RCC 7860 (cell line): ENCODE data around the gene FARSB.
"Not testable (repeated sequence)": the region's sequence is repeated elsewhere in the genome, so short reads cannot be mapped to it uniquely, and the experiment has no call there.

Experiments used
- DNase-seq: peaks from one replicate; pipeline ENCODE4 v3.0.0-alpha.2; 2015; ENCODE audit warnings: low spot score
- FAIRE-seq: peaks from 2 replicates; lab custom pipeline; 2012; peaks lifted over from hg19 to GRCh38; lab: Jason Lieb, UNC

The FARSB gene

DNA sequence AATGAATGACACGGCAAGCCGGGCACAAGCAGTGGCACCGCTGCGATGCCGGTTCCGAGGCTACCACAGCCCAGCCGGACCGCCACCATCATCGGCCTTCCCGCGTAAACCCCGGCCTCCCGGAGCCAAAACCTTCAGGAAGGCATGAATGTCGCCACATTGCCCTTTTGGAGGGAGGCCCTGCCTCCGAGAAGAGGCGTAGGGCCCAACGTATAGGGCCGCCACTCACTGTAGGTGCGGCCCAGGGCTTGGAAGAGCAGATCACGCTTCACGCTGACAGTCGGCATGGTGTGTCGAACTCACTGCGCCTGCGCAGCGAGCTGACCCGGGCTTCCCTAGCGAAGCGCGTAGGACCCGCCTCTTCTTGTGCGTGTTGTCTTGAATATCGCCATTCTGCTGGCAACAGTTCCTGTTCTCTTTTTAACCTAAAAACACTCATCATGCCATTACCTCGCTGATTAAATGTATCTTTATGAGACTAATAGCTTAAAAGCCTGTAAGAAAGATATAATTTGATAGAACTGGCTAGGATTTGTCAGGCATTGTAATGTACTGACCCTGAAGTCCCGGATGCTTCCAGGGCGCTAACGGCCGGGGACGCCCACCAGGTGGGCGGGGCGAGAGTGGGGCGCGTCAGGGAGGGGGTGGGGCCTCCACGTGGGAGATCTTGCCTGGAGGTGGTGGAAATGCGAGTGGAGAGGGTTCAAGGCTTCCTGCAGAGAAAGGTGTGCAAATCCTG, at the start of gene FARSB:
TSS of gene FARSB (minus strand) at position 306 of the 739 bp plus-strand sequence. CDS start at position 287, 19 bp downstream.
- FAIRE-seq (peak; percentile 72), DNase-seq (peak; percentile 88)

DNA sequence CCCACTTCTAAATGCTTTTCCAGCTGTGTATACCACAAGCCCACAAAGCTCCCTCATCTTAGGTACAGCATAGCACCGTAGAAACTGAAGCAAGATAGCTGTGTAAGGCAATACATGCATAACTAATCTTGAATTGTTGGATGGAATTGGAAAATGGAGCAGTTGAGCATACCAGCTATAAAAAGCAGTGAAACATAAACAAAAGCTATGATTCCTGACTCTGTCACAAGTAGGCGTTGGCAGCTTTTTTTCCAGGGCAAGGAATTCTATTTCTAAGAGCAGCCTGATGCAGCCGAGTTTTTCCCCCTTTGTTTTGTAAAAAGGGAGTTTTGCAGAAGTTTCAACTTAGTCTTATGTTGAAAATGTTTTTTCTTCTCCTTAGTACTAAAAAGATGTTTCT, 48.0 kb upstream of the FARSB start:
- FAIRE-seq (no peak), DNase-seq (no peak)

DNA sequence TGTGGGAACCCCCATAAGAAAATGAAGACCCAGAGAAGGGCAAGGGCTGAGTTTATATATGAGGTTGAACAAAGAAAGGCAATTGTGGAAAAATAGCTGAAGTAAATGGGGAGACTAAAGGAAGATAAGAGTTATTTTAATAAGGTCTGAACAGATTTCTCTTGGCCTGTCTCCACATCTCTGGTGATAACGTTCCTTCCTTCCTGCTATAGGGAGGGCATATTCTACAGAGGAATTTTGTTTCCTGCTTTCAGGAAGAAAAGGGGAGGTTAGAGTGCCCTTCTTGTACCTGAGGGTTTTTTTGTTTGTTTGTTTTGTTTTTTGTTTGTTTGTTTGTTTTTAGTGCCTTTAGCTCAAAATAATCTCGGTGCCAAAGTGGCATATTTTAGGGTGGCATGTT, 47.2 kb upstream of the FARSB start:
- no peak for FAIRE-seq
- no peak for DNase-seq

DNA sequence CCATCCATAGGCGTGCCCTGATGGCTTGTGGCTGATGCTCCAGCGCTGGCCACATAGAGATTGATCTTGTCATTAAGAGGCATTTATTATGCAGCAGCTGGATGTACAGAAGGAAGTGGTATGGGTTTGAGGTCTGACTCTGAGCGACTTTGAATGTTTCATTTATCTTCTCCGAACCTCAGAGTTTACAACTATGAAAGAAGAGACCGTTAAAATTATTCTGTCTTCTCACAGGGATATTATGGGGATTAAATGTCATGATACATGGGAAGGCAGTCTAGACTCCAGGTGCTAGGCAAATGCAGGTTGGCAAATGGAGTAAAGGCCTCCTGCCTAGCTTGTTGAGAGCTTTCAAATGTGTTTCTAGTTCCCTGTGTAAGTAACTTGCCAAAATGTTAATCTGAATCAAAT, 45.8 kb upstream of the FARSB start:
- DNase-seq (no peak), FAIRE-seq (no peak)

DNA sequence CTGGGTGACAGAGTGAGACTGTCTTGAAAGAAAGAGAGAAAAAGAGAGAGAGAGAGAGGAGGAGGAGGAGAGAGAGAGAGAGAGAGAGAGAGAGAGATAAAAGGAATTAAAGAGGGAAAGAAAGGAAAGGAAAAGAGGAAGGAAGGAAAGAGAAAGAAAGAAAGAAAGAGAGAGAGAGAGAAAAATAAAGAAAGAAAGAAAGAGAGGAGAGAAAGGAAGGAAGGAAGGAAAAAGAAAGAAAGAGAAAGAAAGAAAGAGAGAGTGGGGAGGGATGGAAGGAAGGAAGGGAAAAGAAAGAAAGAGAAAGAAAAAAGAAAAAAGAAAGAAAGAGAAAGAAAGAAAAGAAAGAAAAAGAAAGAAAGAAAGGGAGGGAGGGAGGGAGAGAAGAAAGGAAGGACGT, 45.3 kb upstream of the FARSB start:
- no peak for DNase-seq
- FAIRE-seq, result no peak

DNA sequence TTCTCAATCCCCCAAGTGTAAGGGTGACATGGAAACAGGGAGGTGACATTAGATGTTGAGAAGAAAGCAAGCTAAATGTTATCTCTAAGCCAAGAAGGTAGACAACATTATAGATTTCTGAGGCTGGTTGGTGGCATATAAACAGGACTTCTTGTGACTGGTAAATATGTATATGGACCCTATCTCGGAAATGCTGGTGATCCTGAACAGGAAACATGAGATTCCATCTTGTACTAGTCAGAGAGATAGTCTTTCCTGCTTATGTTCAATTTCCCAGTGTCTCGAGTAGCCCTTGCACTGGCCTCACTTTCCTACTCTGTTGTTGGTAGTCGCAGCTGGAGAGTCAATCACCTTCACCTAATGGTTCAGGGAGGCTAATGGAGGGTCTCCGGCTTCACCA, 42.4 kb upstream of the FARSB start:
- DNase-seq (no peak), FAIRE-seq (no peak)

DNA sequence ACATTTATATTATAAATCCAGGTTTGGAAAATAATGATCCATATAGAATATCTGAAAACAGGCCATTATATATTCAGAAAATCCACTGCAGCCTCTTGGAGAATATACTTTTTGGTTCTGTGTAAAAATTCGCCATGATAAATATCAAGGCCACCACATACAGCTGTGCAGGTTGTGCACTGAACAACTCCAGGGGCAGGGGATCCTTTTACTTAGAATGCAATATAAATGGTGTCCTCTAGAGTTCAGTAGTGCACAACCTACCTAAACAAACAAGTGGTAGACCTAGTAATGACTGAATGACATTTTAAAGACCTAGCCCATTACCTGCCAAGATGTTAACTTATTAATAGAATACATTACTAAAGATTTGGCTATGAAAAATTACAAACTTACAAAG, 37.9 kb upstream of the FARSB start:
- peak; percentile 44 for DNase-seq
- FAIRE-seq, result no peak

DNA sequence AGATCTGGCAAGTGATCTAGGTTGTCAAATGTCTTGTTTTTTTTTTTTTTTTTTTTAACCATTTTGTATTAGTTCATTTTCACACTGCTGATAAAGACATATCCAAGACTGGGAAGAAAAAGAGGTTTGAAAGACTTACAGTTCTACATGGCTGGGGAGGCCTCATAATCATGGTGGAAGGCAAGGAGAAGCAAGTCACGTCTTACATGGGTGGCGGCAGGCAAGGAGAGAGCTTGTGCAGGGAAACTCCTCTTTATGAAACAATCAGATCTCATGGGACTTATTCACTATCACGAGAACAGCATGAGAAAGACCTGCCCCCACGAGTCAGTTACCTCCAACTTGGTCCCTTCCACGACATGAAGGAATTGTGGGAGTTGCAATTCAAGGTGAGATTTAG, 37.5 kb upstream of the FARSB start:
- FAIRE-seq, DNase-seq: not testable (repeated sequence)

DNA sequence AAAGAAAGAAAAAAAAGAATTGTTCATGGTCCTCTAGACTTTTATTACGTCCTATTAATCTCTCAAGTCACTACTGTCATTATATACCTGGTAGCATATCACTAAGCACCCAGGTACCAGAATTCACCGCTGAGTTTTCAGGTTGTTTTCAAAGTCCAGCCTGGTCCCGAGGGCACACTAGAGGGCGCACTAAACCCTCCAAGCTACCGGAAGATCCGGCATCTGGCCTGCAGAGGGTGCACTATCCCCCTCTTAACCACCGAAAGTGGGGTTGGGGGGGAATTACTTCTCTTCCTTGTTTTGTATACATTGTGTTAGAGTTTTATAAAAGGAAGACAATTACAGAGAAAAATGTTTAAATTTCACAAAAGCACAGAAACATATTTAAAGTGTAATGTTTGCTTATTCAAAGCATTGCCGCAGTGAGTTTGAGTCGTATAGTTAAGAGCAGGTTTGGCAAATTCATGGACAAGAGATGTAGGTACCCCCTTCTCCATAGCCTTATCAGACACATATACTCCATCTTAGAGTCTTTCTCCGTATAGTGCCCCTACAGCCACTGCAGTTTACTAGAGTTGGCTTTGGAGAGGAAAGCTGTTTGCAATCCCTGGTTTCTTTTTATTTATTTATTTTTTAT, 34.8 kb upstream of the FARSB start:
- FAIRE-seq, result peak; percentile 47
- peak; percentile 59 for DNase-seq

DNA sequence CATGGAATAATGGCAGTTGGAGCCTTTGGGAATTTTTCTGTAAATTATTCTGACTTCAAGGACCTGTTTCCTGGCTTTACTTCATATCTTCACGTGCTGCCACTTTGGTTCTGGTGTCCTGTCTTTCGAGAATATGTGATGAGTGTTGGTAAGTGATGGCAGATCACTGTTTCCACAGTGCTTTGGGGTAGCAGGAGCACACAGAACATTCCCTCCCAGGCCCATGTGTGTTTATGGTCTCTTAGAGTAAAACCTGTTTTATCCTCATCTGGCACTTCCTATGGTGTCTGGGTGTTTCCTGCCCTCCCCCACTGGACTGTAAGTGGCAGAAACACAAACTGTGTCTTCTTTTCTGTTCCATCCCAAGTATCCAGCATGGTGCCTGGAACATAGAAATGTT, 33.4 kb upstream of the FARSB start:
- FAIRE-seq (no peak), DNase-seq (no peak)

DNA sequence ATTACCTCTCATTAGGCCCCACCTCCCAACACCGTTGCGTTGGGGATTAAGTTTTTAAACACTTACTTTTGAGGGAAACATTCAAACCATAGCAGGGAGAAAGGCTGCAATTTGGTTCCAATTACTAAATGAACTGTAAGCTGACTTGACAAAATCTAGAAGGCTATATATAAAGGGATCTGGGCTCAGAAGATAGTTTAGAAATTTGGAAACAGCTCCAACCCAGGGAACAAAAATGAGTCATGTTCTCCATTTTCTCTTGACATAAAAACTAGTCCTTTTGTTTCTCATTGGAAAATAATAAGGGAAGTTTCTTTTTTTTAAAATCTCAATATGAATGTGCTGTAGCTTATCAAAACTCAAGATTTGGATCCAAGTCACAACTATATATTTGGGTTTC, 33.0 kb upstream of the FARSB start:
- FAIRE-seq, result no peak
- DNase-seq, result no peak

DNA sequence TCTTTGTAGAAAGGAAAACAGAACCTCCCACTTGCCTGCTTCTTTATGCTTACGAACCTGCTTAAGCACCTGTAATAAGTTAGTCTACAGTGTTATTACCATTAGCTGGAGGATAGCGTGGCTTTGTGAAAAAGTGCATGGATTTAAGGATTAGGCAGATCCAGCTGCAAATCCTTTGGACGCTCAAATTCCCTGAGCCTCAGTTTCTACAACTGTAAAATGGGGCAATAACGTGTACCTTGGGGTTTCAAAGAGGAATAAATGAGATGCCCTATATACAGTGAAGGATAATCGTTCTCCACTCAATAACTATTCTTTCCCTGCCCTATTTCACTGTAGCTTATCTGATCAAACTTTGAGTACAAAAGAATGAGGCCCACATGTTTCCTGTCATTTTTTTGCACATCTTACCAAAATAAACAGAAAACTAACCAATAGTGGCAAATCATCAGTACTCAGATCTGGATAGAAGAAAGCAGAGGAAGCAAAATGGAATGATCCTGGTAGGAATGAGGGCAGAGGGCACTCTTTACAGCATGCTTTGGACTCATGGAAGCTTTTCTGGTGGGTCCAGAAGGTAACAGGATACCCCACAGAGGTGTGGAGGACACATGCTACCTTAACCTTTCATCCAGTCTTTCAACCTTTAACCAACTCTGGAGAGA, 30.3 kb upstream of the FARSB start:
- FAIRE-seq (no peak), DNase-seq (no peak)

DNA sequence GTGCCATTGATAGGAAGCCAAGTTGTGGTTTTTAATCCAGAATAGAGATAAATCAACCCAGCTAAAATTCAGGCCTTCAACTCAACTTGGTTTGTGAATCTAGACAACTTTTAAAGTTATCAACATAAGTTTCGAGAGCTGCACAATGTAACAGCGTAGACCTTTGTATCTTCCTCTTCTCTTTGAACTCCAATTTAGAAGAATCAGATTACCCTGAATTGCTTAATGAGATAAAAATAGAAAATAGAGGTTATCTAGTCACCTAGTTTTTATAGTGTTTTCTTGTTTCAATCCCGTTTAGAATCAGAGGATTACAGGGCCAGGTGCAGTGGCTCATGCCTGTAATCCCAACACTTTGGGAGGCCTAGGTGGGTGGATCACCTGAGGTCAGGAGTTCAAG, 27.9 kb upstream of the FARSB start:
- DNase-seq, result no peak
- FAIRE-seq, result no peak

DNA sequence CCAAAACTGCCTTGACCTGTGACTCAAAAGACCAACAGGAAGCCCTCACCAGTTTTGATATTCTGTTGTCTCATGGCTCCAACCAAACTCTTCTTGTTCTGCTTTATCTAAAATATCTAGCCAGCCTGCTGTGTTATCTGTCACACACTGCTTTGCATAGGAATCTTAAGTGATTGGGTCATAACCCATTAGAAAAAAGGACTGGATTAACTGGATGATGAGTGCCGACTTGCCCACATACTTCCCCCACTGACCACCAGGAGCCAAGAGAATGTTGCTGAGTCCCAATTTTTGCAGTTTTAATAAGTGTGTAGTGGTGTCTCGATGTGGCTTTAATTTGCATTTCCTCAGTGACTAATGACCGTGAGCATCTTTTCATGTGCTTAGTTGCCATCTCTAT, 22.1 kb upstream of the FARSB start:
- no peak for DNase-seq

DNA sequence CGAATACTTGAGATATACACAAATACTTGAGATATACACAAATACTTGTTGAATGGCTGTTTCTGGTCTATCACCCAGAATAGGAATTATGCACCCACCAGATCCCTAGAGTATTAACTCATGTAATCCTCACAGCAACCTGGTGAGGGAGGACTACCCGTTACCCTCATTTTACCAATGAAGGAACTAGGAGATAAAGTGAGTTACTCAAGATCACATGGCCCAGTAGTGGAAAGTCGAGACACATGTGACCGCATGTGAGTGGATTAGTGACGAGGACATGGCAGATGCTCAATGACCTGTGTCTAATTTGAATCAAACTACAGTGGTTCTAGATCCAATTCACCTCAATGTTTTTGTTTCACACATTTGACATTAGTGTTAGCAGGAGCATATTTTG, 18.0 kb upstream of the FARSB start:
- DNase-seq, result no peak
- no peak for FAIRE-seq

More for the DNA sequence above, 22.1 kb upstream of the FARSB start:
- no peak for FAIRE-seq

DNA sequence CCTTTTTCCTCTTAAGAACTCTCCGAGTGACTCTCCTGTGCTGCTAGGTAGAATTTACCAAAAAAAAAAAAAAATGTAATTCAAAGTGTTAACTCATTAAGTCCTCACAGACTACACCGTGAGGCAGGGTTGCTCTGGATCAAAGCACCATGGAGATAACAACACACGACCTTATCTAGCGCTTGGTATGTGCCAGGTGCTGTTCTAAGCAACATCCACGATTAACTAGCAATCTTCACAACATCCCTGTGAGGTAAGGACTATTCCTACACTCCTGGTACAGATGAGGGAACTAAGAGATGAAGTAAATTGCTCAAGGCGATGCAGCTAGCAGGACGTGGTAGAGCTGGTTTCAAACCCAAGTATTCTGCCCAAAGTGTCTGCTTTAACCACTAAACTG, 17.4 kb upstream of the FARSB start:
- no peak for FAIRE-seq
- no peak for DNase-seq

DNA sequence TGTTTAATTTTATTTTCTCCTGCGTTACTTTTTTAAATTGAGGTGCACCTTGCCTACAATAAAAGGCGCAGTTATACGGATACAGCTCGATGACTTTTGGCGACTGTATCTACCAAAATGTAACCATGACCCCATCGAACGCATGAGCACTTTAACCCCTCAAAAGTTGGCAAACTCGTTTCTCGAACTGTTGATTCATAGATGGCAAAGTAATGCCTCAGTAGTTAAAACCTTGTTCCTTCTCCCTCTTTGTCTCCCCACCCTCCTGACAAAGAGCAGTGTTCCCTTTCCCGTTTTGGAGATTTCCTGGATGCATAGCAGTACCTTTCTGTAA, 16.1 kb upstream of the FARSB start:
- no peak for DNase-seq
- FAIRE-seq, result no peak

DNA sequence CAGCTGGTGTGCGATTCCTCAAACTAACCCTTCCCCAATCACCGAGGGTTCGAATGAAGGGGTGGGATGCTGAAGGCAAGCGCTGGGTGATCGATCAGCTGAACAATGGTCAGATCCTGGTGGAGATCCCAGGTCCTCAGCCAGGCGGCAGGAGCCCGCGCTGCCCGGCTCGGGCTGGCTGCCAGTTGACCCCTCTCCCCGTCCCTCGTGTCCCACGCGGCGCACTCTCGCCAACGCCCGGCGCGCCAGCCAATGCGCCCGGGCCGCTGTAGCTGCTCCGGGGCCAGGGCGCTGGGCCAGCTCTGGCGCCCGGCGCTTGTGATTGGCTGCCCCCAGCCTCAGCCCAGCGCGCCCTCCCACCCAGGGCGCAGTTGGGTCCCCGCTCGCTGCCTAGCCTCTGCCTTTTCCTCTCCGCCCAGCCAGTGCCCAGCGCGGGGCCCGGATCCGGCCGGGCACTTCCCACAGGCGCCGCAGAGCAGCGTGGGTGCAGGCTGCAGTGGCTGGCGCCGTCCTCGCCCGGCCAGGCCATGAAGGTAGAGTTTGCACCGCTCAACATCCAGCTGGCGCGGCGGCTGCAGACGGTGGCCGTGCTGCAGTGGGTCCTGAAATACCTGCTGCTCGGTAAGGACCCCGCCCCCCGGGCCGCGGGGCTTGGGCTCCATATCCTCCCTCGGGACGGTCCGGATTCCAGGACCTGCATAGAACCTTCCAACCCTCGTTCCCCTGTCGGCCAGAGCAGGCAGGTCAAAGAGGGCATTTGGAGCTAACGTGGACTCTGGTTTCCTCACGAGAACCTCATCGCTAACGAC, 15.6 kb upstream of the FARSB start, which contains the start of gene MOGAT1:
TSS of gene MOGAT1 (plus strand) at position 400 of the 809 bp plus-strand sequence. CDS start at position 528, 128 bp downstream.
- no peak for DNase-seq

DNA sequence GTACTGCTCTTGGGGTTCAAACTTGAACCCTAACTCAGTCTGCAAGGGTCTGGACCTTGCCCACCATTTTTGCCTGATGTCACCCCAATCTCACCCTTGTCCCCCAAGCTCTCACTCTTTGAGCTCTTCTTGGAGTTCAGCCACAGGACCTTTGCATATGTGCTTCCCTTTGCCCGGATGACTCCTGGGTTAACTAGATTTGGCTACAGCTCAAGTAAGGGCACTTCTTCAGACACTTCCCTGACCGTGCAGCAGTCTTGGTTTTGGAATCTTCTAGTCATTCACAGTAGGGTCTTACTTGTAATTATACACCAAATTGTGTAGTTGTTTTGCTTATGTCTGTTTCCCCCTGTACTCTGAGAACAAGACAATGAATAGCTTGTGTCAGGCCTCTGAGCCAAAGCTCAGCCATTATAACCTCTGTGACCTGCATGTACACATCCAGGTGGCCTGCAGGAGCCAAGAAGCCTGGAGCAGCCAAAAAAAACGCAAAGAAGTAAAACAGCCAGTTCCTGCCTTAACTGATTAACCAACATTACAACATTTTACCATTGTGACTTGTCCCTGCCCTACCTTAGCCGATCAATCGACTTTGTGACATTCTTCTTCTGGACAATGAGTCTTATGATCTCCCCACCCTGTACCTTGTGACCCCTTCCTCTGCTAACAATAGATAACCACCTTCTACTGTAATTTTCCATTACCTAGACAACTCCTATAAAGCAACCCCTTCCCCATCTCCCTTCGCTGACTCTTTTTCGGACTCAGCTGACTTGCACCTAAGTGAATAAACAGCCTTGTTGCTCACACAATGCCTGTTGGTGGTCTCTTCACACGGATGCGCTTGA, 14.5 kb upstream of the FARSB start:
- no peak for DNase-seq
- FAIRE-seq, result no peak

More for the DNA sequence above, 15.6 kb upstream of the FARSB start, which contains the start of gene MOGAT1:
- no peak for FAIRE-seq

DNA sequence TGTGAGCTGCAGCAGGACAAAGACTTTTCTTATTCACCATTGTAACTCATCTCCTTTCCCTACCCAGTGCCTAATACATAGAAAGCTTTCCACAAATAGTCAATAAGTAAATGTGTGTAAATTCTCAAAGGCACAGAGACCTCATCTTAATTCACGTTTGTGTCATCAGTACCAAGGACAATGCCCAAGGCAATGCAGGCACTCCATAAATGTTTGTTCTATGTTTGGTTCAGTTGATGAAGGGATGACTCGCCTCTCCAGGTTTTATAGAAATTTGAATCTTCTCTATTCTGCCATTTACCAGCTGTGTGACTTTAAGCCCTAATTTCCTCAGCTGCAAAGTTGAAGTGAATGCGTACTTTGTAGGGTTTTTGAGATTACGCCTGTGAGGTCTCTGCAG, 13.5 kb upstream of the FARSB start:
- no peak for DNase-seq

More for the DNA sequence above, 13.5 kb upstream of the FARSB start:
- no peak for FAIRE-seq
